PC-3 (cell line): ENCODE data around the gene KICS2.

Experiments
- CTCF ChIP-seq: fragments of 300-600 bp; sonication (generic); conservative IDR thresholded peaks from 2 replicates; pipeline ENCODE4 v1.5.1; 2017; ENCODE audit warnings: antibody characterized with exemption, low read depth, mild to moderate bottlenecking, low read length
- EZH2 ChIP-seq: fragments of 300-600 bp; sonication (generic); IDR thresholded peaks from one replicate; pipeline ENCODE4 v1.6.1; 2017; ENCODE audit warnings: antibody characterized with exemption, mild to moderate bottlenecking, low read length; ENCODE audit not compliant: unreplicated experiment
- EZH2phosphoT487 ChIP-seq: fragments of 300-600 bp; sonication (generic); IDR thresholded peaks from 2 replicates; pipeline ENCODE4 v1.6.1; 2018; ENCODE audit warnings: mild to moderate bottlenecking, antibody characterized with exemption, low read length, borderline replicate concordance

GRCh38 chr12:64258576-64258975, 36.5 kb upstream of the KICS2 start:
- TF ChIP-seq EZH2 (no peak), CTCF (no peak), EZH2phosphoT487 (no peak)
